Renal cortical epithelial cell (primary cell): ENCODE results near the gene ADCY7. TPM values are rescaled to one million over a fixed set of nuclear protein-coding genes. Genes with fewer than 3 reads are reported as not detected.
A peak's percentile ranks its signal among the peaks of the same experiment; 100 is the strongest.

ENCODE experiments used
- DNase-seq: peaks from one replicate; pipeline ENCODE4 v3.0.0-alpha.2; 2011; ENCODE audit warnings: low read depth
- total RNA-seq: library from RNA; depleted of rRNA; stranded (reverse); fragments of >200 nt; gene quantifications from 2 replicates; pipeline ENCODE4 v1.2.3, GENCODE V29; 2014

Gene ADCY7
- total RNA-seq, 1 donor from 2014 or later = 48.8 TPM

DNA sequence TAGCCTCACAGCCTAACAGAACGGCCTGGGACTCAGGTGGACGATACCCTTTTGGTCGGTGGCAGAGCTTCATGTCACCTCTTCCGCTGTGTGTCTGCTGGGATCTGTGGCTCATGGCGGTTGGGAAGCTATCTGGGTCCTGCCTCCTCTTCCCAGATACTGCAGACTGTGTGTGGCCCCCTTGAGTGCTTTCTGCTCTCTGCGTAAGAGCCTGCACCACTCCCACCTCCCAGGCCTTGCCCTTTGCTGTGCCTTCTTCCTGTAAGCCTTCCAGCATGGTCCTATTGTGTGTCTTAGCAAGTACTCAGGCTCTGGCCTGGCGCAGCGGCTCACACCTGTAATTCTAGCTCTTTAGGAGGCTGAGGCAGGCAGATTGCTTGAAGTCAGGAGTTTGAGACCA lies 17.5 kb upstream of the ADCY7 start:
- no peak for DNase-seq

DNA sequence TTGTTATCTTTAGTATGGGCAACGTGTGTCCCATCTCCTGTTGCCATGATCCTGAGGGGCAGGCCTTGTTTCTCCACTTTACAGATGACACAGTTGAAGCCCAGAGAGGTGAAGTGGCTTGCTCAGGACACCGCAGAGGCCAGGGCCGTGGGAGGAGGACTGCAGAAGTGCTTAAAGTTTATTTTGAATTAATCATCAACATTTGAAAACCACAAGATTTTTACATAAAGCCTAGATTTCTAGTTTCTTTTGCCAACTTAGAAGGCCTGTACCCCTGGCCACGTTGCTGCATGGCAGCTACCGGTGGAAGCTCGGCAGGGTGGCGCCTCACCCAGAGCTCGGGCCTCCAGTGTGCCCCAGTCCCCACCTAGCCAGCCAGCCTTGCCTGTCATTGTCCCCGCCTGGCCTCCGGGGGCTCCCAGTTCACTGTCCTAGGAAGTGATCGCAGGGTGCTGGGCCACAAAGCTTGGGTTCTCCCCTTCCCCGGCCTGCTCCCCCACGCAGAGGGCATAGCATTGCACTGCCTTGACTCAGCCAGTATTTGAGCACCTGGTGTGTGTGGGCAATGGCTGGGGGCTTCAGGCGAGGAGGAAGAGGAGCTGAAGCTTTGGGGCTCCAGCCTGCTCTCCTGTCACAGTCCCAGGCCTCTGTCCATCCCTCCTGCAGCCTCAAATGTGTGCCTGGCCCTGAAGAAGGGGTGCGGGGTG lies 14.8 kb upstream of the ADCY7 start:
- peak; percentile 67 for DNase-seq

DNA sequence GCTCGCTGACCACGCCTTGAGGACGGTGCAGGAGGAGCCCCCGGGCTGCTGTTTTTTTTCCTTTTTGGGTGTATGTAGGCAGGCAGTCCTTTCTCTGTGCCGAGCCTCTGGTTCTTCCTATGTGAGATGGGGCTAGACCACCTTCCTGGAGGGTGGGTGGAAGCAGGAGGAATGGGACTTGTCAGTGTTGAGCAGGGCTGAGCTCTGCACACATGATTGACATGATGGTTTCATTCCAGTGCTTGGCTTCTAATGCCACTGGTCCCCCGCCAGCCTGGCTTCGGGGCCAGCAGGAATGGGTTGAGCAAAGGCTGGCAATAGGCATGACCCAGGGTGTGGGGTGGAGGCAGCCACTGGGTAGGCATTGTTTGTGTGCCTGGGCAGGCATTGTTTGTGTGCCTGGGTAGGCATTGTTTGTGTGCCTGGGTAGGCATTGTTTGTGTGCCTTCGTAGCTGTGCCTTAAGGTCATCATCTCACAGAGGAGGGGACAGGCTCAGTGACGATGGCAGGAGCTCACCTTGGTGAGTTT lies 14.2 kb upstream of the ADCY7 start:
- no peak for DNase-seq

GRCh38 chr16:50252874-50253513 lies 13.4 kb upstream of the ADCY7 start:
- DNase-seq = no peak

GRCh38 chr16:50253514-50253910 lies 12.8 kb upstream of the ADCY7 start:
- no peak for DNase-seq

- DNase-seq = no peak
Observed at GRCh38 chr16:50254072-50254471, 12.3 kb upstream of the ADCY7 start.

GRCh38 chr16:50255538-50255937 lies 10.8 kb upstream of the ADCY7 start:
- DNase-seq = no peak

GRCh38 chr16:50256604-50257003 lies 9.7 kb upstream of the ADCY7 start:
- DNase-seq = no peak

DNA sequence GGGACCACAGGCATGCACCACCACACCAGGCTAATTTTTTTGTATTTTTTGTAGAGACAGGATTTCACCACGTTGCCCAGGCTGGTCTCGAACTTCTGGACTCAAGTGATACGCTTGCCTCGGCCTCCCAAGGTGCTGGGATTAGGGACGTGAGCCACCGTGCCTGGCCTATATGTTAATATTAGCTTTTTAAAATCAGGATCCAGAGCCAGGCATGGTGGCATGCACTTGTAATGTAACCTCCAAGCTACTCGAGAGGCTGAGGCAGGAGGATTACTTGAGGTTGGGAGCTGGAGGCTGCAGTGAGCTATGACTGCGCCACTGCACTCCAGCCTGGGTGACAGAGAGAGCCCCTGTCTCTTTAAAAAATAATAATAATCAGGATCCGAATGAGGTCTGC lies 8.5 kb upstream of the ADCY7 start:
- no peak for DNase-seq

DNA sequence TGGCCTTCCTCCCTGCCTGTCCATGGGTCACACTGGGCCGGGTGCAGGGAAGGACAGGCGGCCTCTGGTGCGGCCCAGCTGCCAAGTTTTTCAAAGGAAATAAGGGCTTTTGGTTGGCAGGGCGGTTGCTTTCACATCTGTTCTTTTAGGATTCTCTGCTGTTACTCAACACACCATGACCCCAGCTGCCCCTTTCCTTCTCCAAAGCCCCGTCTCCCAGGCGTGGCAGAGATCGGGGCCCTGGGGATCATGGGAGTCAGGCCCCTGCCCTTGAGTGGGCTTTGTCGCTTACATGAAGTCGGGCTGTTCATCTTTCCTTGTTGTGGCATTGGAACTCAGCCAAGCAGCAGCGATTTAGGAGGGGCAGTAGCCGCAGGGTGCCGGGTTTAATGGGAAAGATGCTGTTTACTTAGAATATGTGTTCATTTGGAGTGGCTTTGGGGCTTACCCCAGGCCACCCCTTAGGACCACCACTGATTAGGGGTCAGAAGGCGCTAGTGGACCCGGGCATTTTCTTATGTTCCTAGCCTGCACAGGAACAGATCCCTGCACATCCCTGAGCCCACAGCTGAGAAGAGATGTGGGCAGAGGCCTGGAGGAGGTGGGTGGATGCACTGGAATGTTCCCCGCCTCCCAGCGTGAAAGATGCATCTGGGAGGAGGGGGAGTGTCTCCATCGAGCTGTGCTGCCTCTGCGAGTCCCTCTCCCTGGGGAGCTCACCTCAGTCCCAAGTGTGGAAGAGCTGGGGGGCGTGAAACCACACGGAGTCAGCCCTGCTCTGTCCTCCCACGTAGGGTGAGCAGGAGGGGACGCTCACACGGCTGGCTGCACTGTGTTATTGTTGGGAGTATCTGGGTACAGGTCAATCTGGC lies 6.8 kb upstream of the ADCY7 start:
- DNase-seq = no peak

DNA sequence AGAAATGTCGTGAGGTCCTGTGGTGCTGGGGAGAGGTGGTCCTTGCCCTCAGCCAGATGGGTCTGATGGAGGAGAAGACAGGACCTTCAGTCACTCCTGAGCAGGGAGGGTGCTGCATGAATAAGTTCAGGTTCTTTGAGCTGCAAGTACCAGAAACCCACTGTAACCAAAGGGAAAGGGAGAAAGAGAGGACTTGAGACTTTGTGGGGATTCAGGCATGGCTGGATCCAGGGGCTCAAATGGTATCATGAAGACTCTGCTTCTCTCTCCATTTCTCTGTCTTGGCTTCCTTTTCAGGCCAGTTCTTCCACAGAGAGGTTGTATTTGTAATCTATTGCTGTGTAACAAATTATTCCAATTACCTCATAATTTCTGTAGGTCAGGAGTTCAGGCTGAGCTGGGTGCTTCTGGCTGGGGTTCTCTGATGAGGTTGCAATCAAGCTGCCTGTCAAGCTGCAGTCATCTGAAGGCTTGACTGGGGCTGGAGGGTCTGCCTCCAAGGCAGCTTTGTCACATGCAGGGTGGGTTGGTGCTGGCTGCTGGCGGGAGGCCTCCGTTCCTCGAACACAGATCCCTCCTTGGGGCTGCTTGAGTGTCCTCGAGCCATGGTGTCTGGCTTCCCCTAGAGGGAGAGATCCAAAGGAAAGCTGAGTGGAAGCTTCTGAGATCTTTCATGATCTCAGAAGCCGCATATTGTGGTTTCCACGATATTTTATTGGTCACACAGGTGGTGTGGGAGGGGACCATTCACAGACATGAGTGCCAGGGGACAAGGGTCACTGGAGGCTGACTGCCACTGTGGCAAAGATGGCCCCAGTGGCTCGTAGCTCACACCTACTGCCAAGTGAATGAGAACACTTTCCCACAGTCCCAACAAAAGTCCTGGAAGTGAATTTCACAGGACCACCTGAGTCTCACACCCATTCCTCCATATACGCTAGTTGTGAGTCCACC lies 5.9 kb upstream of the ADCY7 start:
- DNase-seq = no peak

DNA sequence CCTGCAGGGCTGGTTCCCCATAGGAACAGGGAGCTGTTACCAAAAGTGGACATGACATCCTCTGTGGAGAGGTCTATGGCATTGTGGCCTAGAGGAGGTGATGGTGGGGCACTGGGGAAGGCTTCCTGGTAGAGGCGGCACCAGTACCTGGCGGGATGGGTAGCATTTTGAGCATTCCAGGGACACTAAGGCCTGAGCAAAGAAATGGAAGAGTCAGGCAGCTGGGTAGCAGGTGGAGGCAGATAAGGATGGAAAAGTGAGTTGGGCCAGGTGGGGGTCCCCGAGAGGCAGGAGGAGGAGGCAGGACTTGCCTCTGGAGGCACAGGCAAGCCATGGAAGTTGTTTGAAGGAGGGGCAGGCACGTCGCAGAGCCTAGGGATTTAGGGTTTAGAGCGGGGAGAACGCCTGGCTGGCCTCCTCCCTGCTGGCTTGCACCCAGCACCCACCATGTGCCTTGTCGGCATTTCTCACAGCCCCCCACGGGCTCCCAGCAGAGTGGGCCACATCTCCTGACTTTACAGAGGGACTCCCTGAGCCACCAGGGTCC lies 5.1 kb upstream of the ADCY7 start:
- DNase-seq = no peak

DNA sequence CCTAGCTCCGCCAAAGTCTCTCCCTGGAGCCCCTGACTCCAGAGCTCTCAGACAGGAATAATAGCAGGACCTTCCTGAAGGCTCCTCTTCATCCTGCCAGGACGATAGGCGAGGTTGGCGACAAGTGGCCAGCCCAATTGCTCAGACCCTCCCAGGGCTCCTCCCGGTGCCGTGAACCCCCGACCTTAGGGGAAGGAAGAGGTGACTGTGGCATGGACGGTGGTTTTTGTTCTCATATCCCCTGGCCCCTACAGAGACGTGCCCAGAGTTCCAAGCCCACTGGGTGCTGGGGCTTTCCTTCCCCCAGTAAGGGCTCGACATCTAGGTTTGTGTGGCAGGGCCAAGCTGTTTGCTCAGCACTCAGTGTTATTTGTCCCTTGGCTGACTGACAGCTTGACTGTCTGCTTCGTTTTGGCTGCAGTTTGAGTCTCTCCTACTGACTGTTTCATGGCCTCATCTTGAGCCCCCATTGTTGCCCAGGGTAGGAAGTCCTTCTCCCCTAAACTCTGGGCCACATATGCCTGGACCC lies 4.6 kb upstream of the ADCY7 start:
- DNase-seq = no peak

GRCh38 chr16:50263060-50263909 lies 3.1 kb upstream of the ADCY7 start:
- DNase-seq = no peak

DNA sequence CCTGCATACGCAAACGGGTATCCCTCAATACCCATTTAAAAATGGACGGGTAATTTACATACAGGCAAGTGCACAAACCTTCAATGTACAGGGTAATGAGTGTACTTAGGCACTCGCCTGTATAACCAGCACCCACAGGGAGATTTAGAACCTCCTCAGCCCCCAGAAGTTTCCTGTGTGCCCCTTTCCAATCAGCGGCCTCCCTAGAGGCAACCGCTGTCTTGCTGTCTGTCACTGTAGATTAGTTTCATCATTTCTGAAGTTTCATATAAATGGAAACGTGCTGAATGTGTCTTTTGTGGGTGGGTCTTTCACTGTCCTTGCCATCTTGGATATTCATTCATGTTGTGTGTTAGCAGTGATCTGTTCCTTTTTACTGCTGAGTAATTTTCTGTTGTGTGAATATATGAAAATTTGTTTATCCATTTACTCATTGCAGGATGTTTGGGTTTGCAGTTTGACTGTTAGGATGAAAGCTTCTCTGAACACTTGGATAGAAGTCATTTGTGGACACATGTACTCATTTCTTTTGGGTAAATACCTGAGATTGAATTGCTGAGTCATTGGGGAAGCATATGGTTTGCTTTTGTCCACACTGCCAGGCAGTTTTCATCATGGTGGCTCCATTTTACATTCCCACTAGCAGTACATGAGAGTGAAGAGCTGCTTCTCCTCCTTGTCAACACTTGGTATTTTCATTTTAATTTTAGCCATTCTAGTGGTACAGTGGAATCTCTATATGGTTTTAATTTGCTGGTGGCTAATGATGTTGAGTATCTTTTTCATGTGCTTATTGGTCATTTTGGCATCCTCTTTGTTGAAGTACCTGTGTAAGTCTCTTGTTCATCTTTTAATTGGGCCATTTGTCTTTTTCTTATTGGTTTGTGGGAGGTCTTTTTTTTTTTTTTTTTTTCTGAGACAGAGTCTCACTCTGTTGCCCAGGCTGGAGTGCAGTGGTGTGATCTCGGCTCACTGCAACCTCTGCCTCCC lies 2.1 kb upstream of the ADCY7 start:
- peak; percentile 38 for DNase-seq

DNA sequence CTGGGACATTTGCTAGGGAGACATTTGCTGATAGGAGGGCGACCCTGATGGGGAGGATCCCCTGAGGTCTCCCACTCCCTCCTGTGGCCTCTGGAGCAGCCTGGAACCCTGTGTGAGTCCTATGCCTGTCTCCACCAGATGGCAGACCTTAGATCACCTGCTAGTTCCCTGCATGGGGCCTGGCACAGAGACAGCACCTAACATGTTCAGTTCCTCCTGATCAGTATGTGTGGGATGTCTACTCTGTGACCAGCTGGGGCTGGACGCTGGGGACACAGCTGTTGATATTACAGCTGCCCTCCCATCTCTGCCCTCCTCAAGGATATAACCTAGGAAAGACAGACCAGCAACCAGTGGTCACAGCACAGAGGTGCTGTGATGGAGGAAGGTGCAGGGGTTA lies 1.1 kb upstream of the ADCY7 start:
- no peak for DNase-seq

- DNase-seq = no peak
Observed at GRCh38 chr16:50265716-50266336, 525 bp upstream of the ADCY7 start.

DNA sequence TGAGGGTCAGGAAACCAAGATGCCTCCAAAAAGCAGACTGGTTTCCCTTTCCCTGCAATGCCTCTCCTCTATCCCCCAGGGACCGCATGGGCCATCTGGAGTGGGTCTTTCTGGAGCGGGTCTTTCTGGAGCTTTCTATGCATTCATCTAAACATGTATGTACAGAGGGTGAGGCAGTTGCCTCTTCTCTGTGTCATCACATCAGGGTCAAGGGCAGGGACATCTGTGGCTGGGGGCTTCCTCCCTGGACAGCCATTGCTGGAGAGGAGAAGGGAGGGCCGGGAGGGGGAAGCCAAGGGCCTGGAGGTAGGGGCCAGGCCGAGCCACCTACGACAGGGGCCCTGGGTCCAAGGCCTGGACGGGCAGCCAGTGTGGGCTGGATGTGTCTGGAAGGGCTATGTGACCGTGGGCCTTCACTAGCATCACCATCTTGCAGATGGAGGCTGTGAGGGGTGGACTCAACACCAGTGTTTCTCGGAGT lies 840 bp downstream of the ADCY7 start:
- no peak for DNase-seq
